ENCODE measurements around the gene UNC13B. TPM values are rescaled to one million over a fixed set of nuclear protein-coding genes. Genes with fewer than 3 reads are reported as not detected.

Gene UNC13B
- total RNA-seq, 1 experiment from 2014 or later, result 49.3 TPM

DNA sequence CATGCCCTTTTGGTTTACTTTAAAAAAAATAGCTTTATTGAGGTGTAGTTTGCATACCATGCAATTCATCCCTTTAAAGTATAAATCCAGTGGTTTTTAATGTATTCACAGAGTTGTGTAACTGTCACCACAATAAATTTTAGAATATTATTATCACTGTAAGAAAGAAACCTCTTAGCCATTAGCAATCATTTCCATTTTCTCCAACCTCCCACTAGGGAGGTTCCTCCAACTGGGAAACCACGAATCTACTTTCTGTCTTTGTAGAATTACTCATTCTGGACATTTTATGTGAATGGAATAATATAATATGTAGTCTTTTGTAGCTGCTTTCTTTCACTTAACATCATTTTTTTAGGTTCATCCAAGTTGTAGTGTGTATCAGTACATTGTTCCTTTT, 43.5 kb downstream of the UNC13B start (continued):
- TF ChIP-seq, protein P1, sequence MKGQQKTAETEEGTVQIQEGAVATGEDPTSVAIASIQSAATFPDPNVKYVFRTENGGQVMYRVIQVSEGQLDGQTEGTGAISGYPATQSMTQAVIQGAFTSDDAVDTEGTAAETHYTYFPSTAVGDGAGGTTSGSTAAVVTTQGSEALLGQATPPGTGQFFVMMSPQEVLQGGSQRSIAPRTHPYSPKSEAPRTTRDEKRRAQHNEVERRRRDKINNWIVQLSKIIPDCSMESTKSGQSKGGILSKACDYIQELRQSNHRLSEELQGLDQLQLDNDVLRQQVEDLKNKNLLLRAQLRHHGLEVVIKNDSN (CRISPR knock-in tag; IDR thresholded peaks at IDR 0.05), result no peak
- TF ChIP-seq, protein P2, sequence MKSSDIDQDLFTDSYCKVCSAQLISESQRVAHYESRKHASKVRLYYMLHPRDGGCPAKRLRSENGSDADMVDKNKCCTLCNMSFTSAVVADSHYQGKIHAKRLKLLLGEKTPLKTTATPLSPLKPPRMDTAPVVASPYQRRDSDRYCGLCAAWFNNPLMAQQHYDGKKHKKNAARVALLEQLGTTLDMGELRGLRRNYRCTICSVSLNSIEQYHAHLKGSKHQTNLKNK (CRISPR knock-in tag; IDR thresholded peaks at IDR 0.05), result no peak
- TF ChIP-seq TEAD1 (CRISPR knock-in tag; IDR thresholded peaks at IDR 0.05) (no peak), ELF4 (CRISPR knock-in tag; IDR thresholded peaks at IDR 0.05; ENCODE audit: low read depth) (no peak), NR1H2 (CRISPR knock-in tag; IDR thresholded peaks at IDR 0.05) (no peak), ZBTB21 (CRISPR knock-in tag; IDR thresholded peaks at IDR 0.05; ENCODE audit: borderline replicate concordance) (no peak), SMAD3 (CRISPR knock-in tag; IDR thresholded peaks at IDR 0.05; ENCODE audit: borderline replicate concordance) (no peak), ZNF263 (CRISPR knock-in tag; IDR thresholded peaks at IDR 0.05; ENCODE audit: low read depth) (no peak), RORB (CRISPR knock-in tag; IDR thresholded peaks at IDR 0.05) (no peak), ZNF671 (CRISPR knock-in tag; IDR thresholded peaks at IDR 0.05) (no peak)

DNA sequence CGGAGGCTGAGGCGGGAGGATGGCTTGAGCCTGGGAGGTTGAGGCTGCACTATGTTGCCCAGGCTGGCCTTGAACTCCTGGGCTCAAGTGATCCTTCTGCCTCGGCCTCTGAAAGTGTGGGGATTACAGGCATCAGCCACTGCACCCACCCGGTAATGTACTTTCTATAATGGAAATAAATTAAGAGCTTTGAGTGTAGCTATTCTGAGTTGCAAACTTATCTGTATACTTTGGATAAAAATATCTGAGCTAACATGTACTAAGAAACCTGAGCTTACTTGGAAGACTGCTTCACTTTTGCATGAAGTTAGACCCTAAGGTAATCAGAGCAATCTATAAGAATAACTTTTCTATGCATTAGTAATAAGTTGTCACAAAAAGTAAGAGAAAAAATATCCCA, 50.0 kb downstream of the UNC13B start:
- Mint-ChIP-seq H3K36me3 (no peaks in the 10 kb centered on the region), H3K27me3 (ENCODE audit: low read depth) (no peaks in the 10 kb centered on the region), H3K9me3 (peaks cover 14% of the 10 kb centered on the region), H3K27ac (no peak overlapping the region), H3K4me1 (no peaks in the 10 kb centered on the region), H3K4me3 (no peak overlapping the region)
- POLR2A ChIA-PET, result no interaction called here
- DNase-seq (ENCODE audit: low spot score) (no peak), ATAC-seq (no peak)
- CTCF ChIA-PET, result no interaction called here
- TF ChIP-seq, protein P3, sequence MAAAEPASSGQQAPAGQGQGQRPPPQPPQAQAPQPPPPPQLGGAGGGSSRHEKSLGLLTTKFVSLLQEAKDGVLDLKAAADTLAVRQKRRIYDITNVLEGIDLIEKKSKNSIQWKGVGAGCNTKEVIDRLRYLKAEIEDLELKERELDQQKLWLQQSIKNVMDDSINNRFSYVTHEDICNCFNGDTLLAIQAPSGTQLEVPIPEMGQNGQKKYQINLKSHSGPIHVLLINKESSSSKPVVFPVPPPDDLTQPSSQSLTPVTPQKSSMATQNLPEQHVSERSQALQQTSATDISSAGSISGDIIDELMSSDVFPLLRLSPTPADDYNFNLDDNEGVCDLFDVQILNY (CRISPR knock-in tag; IDR thresholded peaks at IDR 0.05), result no peak
- no peak for TF ChIP-seq TCF7 (CRISPR knock-in tag; IDR thresholded peaks at IDR 0.05; ENCODE audit: low read depth)
- TF ChIP-seq, protein P2 (CRISPR knock-in tag; IDR thresholded peaks at IDR 0.05), result no peak
- TF ChIP-seq, protein P4, sequence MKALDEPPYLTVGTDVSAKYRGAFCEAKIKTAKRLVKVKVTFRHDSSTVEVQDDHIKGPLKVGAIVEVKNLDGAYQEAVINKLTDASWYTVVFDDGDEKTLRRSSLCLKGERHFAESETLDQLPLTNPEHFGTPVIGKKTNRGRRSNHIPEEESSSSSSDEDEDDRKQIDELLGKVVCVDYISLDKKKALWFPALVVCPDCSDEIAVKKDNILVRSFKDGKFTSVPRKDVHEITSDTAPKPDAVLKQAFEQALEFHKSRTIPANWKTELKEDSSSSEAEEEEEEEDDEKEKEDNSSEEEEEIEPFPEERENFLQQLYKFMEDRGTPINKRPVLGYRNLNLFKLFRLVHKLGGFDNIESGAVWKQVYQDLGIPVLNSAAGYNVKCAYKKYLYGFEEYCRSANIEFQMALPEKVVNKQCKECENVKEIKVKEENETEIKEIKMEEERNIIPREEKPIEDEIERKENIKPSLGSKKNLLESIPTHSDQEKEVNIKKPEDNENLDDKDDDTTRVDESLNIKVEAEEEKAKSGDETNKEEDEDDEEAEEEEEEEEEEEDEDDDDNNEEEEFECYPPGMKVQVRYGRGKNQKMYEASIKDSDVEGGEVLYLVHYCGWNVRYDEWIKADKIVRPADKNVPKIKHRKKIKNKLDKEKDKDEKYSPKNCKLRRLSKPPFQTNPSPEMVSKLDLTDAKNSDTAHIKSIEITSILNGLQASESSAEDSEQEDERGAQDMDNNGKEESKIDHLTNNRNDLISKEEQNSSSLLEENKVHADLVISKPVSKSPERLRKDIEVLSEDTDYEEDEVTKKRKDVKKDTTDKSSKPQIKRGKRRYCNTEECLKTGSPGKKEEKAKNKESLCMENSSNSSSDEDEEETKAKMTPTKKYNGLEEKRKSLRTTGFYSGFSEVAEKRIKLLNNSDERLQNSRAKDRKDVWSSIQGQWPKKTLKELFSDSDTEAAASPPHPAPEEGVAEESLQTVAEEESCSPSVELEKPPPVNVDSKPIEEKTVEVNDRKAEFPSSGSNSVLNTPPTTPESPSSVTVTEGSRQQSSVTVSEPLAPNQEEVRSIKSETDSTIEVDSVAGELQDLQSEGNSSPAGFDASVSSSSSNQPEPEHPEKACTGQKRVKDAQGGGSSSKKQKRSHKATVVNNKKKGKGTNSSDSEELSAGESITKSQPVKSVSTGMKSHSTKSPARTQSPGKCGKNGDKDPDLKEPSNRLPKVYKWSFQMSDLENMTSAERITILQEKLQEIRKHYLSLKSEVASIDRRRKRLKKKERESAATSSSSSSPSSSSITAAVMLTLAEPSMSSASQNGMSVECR (CRISPR knock-in tag; IDR thresholded peaks at IDR 0.05; ENCODE audit: borderline replicate concordance), result no peak
- no peak for TF ChIP-seq EMX1 (CRISPR knock-in tag; IDR thresholded peaks at IDR 0.05)
- TF ChIP-seq, protein P5, sequence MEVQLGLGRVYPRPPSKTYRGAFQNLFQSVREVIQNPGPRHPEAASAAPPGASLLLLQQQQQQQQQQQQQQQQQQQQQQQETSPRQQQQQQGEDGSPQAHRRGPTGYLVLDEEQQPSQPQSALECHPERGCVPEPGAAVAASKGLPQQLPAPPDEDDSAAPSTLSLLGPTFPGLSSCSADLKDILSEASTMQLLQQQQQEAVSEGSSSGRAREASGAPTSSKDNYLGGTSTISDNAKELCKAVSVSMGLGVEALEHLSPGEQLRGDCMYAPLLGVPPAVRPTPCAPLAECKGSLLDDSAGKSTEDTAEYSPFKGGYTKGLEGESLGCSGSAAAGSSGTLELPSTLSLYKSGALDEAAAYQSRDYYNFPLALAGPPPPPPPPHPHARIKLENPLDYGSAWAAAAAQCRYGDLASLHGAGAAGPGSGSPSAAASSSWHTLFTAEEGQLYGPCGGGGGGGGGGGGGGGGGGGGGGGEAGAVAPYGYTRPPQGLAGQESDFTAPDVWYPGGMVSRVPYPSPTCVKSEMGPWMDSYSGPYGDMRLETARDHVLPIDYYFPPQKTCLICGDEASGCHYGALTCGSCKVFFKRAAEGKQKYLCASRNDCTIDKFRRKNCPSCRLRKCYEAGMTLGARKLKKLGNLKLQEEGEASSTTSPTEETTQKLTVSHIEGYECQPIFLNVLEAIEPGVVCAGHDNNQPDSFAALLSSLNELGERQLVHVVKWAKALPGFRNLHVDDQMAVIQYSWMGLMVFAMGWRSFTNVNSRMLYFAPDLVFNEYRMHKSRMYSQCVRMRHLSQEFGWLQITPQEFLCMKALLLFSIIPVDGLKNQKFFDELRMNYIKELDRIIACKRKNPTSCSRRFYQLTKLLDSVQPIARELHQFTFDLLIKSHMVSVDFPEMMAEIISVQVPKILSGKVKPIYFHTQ (CRISPR knock-in tag; IDR thresholded peaks at IDR 0.05), result no peak
- no peak for TF ChIP-seq ZNF263 (CRISPR knock-in tag; IDR thresholded peaks at IDR 0.05; ENCODE audit: low read depth)
- TF ChIP-seq, protein P6, sequence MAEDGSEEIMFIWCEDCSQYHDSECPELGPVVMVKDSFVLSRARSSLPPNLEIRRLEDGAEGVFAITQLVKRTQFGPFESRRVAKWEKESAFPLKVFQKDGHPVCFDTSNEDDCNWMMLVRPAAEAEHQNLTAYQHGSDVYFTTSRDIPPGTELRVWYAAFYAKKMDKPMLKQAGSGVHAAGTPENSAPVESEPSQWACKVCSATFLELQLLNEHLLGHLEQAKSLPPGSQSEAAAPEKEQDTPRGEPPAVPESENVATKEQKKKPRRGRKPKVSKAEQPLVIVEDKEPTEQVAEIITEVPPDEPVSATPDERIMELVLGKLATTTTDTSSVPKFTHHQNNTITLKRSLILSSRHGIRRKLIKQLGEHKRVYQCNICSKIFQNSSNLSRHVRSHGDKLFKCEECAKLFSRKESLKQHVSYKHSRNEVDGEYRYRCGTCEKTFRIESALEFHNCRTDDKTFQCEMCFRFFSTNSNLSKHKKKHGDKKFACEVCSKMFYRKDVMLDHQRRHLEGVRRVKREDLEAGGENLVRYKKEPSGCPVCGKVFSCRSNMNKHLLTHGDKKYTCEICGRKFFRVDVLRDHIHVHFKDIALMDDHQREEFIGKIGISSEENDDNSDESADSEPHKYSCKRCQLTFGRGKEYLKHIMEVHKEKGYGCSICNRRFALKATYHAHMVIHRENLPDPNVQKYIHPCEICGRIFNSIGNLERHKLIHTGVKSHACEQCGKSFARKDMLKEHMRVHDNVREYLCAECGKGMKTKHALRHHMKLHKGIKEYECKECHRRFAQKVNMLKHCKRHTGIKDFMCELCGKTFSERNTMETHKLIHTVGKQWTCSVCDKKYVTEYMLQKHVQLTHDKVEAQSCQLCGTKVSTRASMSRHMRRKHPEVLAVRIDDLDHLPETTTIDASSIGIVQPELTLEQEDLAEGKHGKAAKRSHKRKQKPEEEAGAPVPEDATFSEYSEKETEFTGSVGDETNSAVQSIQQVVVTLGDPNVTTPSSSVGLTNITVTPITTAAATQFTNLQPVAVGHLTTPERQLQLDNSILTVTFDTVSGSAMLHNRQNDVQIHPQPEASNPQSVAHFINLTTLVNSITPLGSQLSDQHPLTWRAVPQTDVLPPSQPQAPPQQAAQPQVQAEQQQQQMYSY (CRISPR knock-in tag; IDR thresholded peaks at IDR 0.05), result no peak
- TF ChIP-seq, protein P7, sequence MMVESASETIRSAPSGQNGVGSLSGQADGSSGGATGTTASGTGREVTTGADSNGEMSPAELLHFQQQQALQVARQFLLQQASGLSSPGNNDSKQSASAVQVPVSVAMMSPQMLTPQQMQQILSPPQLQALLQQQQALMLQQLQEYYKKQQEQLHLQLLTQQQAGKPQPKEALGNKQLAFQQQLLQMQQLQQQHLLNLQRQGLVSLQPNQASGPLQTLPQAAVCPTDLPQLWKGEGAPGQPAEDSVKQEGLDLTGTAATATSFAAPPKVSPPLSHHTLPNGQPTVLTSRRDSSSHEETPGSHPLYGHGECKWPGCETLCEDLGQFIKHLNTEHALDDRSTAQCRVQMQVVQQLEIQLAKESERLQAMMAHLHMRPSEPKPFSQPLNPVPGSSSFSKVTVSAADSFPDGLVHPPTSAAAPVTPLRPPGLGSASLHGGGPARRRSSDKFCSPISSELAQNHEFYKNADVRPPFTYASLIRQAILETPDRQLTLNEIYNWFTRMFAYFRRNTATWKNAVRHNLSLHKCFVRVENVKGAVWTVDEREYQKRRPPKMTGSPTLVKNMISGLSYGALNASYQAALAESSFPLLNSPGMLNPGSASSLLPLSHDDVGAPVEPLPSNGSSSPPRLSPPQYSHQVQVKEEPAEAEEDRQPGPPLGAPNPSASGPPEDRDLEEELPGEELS (CRISPR knock-in tag; IDR thresholded peaks at IDR 0.05), result no peak
- TF ChIP-seq ZNF416 (CRISPR knock-in tag; IDR thresholded peaks at IDR 0.05), result no peak
- no peak for TF ChIP-seq ESRRA (CRISPR knock-in tag; IDR thresholded peaks at IDR 0.05; ENCODE audit: borderline replicate concordance)
- no peak for TF ChIP-seq NFATC4 (CRISPR knock-in tag; IDR thresholded peaks at IDR 0.05)
